Right renal pelvis (tissue), 4 donors: ENCODE data around the gene ASCL5. TPM values are rescaled to one million over a fixed set of nuclear protein-coding genes. Genes with fewer than 3 reads are reported as not detected.

Source experiments
- DNase-seq, 4 donors: peaks; one replicate each; pipeline ENCODE4 v3.0.0-alpha.2; 2013; ENCODE audit warnings: low read depth in 4 of 4, low spot score in 3 of 4, missing footprints in 1 of 4
- polyA plus RNA-seq, 4 donors: library from polyadenylated mRNA; unstranded; fragments of 120-200 nt; gene quantifications; one replicate each; pipeline ENCODE4 v1.2.1, GENCODE V29; 2013; ENCODE audit not compliant: insufficient read length in 4 of 4

Gene ASCL5
- polyA plus RNA-seq, 4 donors, result 0.07 to 0.31 TPM; not detected in 2

DNA sequence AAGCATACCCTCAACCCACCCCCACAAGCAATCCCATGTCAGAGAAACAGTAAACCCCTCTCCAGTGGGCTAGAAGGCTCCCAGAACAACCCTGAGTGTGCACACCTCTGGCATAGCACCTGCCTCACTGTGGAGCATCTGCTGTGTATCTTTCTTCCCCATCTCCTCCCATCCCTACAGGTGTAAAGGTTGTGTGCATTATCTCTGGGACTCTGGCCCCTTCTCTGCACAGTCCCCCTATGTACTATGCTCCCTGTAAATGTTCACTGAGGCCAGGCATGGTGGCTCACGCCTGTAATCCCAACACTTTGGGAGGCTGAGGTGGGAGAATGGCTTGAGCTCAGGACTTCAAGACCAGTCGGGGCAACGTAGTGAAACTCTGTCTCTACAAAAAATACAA, 14.1 kb downstream of the ASCL5 start:
- no peak for DNase-seq

DNA sequence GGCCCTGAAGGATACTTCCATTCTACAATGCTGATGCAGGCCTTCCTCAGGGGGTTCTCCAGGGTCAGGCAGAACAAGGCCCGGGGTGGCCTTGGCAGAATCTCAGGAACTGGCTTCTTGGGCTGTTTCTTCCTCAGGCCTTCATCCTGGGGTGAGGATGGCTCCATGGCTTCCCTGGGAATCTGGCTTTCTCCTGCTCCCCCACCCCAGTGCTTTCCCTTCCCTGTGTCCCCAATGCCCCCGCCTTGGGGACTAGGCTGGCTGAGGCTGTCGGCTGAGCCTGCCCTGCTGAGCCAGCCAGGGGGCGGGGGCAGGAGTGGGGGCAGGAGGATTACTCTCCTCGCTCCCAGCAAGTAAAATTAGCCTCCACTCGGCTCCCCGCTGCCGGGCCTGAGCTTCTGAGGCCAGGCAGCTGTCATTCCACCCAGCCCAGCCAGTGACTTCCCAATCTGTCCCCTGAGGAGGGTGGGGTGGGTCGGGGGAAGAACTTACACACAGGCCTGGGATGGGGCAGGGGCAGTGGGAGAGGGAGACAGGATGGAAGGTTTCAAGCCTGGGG, 14.7 kb downstream of the ASCL5 start, which contains the start of gene CACNA1S:
CACNA1S (minus strand) TSS at position 254 of the 559 bp plus-strand sequence; CDS start at position 167, 87 bp downstream.
- no peak for DNase-seq

DNA sequence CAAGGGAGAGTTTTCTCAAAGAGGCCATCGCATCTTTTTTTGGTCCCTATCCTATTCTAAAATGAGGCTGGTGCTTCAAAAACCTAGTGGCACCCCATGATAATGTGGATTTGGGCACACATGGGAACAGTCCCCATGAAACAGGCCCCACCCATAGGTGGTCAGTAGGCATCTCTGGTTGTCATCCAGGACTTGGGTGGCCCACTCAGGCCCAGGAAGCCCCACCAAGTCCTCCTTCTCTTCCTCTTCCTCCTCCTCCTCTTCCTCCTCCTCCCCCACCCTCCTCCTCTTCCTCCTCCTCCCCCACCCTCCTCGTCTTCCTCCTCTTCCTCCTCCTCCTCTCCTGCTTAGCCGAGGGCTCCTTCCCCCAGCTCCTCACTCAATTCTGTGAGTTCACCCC, 15.3 kb downstream of the ASCL5 start:
- no peak for DNase-seq

DNA sequence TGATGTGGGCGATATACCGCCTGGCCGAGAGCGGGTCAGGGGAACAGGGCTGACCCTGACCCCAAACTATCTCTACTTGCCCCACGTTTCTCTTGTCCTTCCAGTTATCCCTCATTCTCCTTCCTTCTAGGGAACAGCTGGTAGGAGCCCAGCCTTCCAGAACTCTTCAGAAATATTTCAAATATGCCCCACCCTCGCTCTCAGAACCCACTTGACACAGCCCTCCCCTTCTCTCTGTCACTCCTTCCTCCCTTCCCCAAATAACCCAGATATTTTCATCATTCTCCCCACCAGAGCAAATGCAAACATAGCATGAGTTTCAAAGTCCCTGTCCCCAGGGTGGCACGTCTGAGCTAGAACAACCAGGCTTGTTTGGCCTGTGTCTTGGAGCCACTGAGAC, 15.8 kb downstream of the ASCL5 start:
- no peak for DNase-seq

DNA sequence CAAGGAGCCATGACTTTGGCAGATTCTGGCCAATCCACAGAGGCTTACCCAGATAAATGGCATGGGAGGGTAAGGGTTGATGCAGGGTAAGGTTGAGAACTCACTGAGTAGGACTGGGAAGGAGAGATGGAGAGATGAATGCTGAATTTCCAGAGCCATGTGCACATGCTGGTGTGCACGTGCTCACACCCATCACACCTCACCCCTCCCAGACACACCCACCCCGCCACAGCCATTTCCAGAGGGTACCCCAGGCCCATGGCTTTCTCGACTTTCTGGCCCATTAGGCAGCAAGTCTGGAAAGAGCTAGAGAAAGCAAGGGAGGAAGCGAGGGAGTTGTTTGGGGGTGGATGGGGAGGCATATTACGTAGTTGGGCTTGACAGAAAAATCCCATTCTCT, 16.4 kb downstream of the ASCL5 start:
- no peak for DNase-seq

DNA sequence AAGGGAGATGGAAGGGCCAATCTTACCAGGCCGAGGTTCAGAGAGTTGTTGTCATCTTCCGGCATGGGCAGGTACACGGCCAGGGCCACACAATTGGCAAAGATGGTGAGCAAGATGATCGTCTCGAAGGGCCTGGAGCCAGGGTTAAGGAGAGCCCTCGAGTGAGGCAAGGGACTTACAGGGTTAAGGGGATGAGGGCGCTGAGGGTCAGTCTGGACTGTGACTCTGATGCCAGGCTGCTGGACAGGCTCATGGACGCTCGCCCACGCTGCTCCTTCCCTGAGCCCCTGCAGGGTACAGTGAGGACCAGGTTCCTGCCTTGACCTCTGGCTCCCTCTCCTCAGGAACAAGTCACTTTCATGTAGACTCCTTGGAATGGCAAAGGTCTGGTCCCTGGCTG, 16.8 kb downstream of the ASCL5 start:
- DNase-seq, result no peak

DNA sequence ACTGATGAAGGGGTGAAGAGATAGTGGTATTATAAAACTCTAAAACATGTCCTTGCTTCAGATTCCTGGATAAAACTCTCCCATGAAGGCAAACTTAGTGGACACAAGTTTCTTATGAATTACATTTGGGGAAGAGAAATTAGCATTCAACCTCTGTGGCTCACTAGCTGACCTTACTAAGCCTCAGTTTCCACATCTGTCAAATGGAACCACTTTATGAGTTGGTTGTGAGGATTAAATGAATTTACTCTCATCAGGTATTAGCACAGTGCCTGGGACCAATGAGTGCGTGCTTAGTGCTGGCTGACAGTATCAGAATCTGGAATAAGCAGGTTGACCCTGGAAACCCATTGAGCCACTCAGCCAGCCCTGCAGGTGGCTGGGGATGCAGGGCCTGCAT, 17.3 kb downstream of the ASCL5 start:
- no peak for DNase-seq

DNA sequence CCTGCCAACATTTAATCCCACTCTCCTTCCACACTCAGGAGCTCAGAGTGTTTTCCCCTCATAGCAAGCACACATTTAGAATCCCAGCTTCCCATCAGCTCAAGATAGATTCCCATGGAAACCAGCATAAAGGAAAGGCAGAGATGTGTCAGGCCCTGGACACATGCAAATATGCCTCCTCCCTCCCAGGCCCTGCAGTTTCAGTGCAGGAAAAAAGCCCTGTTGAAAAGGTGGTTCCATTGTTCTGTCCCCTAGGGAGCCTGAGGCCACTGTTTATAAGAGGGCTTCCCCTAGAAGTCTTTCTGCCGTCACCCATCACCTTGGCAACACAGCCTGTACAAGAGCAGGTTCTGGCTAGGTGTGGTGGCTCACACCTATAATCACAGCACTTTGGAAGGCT, 18.4 kb downstream of the ASCL5 start:
- no peak for DNase-seq

DNA sequence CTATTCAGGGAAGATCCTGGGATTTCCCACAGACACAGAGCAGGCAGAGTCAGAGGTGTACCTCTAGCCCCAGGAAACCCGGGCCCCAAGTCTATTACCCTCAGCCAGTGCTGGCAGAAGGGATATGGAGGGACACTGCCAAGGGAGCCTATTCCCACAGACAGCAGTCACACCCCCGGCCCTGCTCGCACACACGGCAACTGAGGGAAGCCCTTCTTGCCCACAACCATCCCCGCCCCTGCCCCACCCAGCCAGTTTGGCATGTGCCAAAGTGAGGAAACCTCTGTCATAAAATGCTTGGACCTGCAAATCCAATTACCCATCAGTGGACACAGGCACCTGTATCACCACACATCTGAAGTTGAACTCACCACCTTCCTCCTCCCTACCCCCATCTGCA, 21.3 kb downstream of the ASCL5 start:
- no peak for DNase-seq

DNA sequence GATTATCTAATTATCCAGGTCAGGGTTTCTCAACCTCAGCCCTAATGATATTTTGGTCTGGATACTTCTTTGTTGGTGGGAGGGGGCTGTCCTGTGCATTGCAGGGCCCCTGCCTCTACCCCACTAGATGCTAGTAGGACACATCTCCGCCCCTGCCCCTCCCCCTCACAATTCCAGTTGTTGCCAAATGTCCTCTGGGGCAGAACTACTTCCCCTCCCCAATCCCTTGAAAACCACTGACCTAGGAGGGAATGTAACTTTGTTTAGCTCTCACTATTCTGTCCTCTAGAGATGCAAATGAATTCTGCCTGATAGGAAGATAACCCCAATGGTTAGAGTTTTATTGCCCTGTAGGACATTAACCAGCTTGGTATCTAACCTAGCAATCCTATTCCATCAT, 22.8 kb downstream of the ASCL5 start:
- DNase-seq, result no peak

DNA sequence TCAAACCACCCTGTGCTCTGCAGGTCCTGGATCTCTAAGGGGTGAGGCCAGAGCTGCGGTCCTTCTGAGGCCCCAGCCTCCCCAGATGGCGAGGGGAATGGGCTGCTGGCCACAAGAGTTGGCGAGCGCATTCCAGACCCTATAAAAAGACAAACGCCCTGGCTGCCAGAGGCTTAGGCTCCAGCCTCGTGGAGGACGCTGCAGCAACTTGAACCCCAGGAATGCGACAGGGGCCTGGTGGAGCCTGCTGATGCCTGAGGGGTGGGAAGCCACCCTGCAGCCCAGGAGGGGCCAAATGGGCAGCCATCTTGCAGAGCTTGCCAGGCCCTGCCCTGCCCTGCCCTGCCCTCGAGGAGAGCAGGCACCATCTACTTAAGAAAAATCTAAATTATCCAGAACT, 23.3 kb downstream of the ASCL5 start:
- no peak for DNase-seq

DNA sequence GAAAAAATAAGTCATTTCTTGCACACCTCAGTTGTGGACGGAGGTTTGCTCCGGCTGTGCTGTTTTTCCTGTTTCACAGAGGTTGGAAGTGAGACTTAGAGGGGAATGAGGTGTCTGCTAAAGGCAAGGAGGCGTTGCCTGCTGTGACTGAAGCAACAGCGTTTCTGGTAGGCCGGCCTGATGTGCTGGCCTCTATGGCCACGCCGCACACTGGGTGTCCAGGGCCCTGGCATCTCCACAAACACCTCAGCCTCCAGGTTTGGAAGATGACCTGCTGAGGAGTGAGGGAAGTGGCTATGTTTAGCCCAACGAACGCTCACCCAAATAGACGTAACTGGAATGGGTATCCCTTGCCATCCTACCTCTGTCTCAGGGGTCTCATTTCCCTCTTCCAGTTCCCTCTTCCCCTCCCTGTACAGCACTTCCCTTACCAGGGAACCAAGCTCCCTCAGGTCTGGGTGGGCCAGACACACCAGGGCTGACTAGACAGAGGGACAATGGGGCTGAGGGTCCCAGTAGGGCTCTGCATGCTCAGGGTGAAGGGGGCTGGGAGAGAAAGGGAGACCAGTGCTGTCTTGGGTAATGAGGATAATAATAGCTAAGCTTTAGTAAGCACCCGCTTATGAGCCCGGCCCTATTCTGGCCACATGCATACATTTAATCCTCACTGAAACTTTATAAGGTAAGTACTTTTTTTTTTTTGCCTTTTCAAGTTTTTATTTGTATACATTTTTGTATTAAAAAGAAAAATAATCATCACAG, 26.6 kb downstream of the ASCL5 start:
- no peak for DNase-seq

DNA sequence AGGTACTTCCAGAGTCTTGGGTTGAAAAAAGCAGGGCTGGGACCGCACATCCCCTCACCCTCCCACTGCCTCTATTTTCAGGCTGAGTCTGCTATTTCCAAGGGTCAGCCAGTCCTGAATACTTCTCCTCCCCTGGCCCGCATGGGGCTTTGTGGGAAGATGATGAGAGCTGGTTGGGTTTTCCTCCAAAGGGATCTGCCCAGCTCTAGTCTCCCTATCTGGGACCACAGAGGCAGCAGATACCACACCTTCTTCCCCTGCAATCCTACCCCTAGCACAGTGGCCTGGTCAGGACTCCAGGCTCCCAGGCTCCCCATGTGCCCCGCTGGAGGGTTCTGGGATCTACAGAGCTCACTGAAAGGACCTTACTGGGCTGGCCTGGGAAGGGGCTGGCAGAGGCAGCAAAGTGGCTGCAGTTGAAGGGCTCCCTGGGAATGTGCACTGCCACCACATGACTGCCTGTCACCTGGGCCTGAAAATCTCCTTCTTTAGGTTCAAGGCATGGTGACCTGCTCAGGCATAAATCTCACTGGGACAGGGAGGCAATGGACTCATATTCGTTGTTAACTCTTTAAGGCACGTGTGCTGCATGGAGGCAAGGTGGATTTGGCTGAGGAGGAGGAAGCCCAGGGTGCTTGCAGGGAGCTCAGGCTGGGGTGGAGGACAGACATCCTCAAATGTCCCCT, 27.8 kb downstream of the ASCL5 start:
- no peak for DNase-seq

DNA sequence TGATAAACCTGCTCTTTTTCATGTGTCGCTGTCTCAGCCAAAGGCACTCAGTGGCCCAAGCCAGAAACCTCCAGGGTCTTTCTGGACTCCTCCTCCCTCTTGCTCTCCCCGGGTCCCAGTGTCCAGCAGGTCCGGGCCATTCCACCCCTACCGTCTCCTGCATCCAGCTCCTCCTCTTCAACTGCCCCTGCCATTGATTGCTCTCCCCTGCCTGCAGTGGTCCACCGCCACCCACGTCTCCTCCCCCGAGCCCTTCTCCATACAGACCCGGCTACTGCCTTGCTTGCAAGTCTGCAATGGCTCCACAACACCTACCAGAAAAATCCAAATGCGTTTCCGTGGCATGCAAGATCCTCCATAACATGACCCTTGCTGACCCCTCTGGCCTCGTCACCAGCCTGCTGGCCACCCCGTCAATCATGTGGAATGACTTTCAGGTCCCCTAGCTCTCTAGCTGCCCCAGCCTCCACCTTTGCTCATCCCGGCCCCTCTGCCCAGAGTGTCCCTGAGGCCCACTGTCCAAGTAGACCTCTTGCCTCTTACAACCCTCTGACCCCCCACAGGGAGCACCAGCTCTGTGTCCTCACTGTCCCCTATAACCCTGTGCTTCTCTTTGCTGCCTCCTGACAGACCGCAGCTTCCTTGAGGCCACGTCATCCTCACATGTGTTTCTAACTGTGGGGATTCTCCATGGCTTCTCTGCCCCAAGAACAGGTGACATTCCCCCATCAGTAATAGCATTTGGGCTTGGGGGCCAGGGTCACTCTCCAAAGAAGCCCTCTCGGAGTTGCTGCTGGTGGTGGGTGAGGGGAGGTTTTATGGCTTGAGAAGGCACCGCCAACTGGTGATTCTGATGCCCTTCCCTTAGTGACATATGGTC, 29.8 kb downstream of the ASCL5 start:
- no peak for DNase-seq

DNA sequence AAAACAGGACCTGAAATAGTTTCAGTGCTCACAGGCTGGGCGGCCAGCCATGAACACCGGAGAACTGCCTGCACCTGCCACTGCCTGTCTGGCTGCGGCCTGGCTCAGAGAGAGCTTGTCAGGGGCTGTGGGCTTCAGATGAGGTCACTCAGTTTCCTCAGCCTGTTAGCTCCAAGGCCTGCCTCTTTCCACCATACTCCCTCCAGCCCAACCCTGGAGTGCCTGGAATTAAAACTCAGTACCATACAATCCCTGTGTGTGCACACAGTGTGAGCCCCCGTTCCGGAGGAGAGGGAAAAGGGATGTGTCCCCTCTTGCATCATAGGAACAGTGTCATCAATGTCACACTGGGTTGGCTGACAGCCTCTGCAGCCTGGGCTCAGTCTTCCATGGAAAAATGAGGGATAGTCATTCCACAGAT, 30.9 kb downstream of the ASCL5 start:
- no peak for DNase-seq

DNA sequence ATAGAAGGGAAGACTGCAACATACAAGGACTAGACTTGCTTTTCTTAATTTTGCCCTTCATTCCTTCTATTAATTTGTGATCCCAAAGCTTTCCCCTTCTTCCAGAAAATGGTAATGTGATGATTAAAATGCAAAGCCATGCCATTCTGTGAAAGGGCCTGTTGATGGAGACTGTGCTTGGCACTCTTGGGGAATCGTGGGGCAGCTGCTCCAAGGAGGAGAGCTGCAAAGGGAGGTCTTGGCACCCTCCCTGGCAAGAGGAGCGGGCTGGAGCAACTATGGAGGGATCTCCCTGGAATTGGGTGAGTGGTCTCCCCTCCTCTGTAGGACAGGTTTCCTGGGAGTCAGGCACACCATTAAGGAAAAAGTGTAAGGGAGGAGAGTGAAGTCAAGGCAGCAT, 31.4 kb downstream of the ASCL5 start:
- no peak for DNase-seq

DNA sequence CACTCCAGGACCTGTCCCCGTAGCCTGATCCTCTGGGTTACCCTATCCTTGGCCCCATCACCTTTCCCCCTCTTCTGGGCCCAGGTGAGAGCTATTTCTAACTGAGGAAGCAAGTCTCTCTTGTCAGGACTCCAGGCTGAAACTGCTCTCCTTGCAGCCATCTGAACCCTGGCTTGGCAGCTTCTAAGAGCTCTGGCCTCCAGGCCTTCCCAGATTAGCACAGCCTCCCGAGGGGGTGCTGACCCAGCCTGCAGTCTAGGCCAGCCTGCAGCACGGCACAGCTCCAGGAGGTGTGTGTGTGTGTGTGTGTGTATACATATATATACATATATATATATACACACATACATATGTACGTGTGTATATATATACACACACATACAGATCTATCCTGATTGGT, 32.2 kb downstream of the ASCL5 start:
- DNase-seq, result no peak

DNA sequence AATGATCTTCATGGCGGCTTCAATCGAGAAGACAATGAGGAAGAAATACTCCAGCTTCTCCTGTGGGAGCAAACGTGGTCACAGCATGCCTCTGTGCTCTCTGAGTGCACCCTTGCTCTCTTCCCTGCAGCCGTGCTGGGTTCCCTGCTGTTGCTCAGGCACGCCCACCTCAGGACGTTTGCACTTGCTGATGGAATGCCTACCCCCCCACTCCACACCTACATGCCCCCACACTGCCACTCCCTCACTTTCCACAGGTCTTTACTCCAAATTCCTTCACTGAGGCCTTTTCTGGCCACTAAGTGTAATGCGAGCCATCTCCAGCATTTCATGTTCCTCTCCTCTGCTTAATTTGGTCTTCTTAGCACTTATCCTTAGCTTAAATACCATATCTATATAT, 33.0 kb downstream of the ASCL5 start:
- DNase-seq, result no peak

DNA sequence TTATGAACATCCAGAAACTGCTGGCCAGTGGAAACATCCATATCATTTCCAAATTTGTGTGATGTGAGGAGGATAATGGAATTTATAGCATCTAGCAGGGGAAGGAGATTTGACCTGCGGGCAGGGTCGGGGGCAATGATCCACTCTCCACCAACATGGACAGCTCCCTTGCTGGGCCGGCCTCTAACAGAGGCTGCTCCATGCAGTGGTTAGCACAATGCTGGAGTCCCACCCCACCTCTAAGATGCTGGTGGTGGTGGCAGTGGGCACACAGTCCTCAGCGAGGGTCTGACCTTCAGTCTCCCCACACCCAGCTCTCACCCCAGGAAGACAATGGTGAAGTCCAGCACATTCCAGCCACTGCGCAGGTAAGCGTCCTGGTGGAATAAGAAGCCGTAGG, 33.4 kb downstream of the ASCL5 start:
- no peak for DNase-seq

DNA sequence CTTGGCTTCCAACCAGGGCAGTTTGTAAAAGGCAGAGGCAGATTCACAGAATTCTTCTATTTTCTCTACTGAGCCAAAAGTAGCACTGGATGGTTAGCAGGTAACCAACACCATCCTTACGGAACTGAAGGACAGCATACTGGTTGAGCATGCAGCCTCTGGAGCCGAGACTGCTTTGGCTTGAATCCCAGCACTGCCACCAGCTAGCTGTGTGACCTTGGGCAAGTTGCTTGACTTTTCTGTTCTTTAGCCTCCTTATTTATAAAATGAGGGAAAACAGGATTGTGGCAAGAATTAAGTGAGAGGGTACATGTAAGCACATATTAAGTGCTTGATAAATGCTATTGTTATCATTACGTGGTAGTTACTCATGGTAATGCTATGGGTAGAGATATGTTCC, 34.2 kb downstream of the ASCL5 start:
- no peak for DNase-seq

DNA sequence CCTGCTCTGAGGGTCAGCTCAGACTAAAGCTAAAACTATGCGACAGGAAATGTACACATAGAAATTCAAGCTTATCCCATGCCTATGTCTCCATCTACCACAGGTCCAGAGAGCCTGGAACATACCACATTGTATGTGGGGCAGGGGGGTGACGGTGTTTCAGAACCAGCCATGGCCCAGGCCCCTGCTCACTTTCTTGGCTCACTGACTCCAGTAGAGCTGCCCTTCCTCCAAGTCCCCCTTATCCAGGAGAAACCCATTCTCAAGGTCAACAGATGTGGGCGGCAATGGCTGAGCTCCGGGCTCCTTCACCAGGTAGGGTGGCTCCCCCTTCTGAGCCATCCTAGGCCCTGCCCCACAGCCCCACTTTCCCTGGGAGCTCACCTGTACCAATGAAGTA, 35.7 kb downstream of the ASCL5 start:
- no peak for DNase-seq
